DMS153 treated with DMSO at 0.1 percent for 48 hours (cell line): ENCODE results near the gene KLK7.
"Not testable (repeated sequence)": the region's sequence is repeated elsewhere in the genome, so short reads cannot be mapped to it uniquely, and the experiment has no call there.

Experiments used
- DNase-seq: peaks from one replicate; lab custom pipeline; 2025; ENCODE audit not compliant: unreplicated experiment; lab: John Stamatoyannopoulos, UW

KLK7 gene

DNA sequence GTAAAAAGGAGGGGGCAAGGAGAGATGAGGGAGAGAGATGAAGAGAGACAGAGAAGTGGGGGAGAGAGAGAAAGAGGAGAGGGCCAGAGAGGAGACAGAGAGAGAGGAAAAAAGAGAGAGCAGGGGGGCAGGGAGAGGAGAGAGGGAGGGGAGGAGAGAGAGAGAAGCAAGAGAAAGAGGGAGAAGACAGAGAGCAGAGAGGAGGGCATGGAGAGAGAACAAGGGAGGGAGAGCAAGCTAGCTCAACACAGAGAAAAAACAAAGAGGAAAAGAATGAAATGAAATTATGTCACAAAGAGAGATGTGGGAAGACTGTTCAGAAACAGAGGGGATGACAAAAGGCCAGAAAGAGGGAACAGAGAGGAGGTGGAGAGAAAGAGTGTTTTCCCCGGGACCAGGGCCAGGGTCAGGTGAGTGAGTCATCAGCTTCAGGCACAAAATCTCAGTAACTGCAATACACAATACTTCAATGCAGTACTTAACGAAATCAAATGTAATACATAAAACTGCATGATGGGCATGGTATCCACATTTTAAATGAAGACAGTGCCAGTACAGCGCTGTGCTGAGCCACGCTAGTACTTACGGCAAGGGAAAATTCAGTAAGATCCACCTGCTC, 4.8 kb downstream of the KLK7 start:
- no peak for DNase-seq

- DNase-seq: no peak
These were observed 6.1 kb downstream of the KLK7 start for GRCh38 chr19:50977626-50978025.

GRCh38 chr19:50975766-50976165, 8.0 kb downstream of the KLK7 start:
- no peak for DNase-seq

GRCh38 chr19:50974702-50975556, 8.8 kb downstream of the KLK7 start:
- DNase-seq: no peak

DNA sequence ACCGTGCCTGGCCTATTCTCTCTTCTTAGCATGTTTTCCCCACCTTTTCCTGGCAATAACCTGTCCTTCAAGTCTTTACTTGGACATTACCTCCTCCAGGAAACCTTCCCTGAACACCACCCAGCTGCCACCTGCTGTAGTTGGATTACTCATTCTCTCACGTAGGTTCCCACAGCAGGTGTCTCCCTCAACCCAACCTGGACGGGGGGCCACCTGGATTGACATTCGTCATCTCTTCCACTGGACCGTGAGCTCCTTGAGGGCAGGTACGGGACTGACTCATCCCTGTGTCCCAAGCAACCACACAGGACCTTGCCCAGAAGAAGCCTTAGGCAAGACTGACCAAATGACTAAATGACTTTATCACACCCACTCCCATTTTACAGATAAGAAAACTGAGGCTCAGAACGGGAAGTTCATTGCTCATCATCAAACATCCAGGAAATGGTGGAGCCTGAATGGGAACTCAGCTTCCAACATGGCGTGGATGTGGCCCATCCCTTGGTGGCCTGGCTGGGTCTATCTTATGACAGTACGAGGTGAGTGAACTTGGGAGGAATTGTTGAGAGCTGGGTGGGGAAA, 10.8 kb downstream of the KLK7 start:
- no peak for DNase-seq

- not testable (repeated sequence) for DNase-seq
These were observed 13.9 kb downstream of the KLK7 start for GRCh38 chr19:50969810-50970209.

DNA sequence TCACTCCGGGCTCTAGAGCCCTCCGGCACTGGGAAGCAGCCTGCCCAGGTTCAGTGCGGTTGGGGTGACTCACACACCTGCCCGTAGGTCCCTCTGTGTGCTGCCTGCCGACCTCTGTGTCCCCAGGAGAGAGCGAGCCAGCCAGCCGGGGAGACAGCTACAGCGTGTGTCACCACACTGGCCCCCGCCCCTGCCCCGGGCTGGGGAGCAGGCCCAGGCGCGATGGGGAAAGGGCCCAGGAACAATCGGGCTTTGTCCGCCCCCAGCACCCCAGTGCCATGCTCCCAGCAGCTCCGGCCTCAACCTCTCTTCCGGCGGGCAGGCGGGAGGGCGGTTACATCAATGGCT, 14.3 kb downstream of the KLK7 start, which contains the start of gene KLK6:
Gene KLK6 (minus strand): TSS at position 179 of the 348 bp plus-strand sequence. CDS start 1,487 bp downstream, outside the sequence.
- no peak for DNase-seq

- DNase-seq: no peak
These were observed 14.9 kb downstream of the KLK7 start for GRCh38 chr19:50968716-50969412.

GRCh38 chr19:50967929-50968715, 15.6 kb downstream of the KLK7 start:
- no peak for DNase-seq

DNA sequence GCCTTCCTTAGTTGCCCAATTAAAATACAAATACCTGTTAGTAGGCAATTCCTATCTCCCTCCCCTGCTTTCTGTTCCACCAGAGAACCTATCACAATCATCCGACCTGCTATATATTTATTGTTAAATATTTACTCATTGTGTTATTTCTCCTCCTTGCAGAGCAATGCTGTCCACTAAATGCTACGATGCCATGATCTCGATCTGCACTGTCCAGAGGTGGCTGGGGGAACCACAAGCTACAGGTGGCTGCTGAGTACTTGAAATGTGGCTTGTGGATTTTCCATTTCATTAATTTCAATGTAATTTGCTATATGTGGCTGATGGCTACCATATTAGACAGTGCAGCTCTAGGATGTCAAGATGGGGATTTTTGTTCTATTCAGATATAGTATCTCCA, 19.5 kb downstream of the KLK7 start:
- no peak for DNase-seq

- no peak for DNase-seq
These were observed 20.3 kb downstream of the KLK7 start for GRCh38 chr19:50963381-50963780.

DNA sequence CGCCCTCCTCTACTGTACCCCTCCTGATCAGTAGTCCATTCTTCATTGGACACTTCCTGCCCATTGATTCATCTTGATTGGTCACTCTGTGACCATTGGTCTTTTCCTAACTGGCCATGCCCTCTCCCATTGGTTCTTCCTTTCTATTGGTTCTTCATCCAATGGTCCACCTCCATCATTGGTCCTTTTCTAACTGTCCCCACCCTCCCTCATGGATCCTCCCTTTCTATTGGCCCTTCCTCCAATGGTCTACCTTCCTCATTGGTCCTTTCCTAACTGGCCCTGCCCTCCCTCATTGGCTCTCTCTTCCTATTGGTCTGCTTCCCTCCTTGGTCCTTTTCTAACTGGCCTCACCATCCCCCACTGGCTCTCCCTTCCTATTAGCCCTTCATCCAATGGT, 21.5 kb downstream of the KLK7 start:
- DNase-seq: no peak

GRCh38 chr19:50959731-50960500, 23.8 kb downstream of the KLK7 start:
- DNase-seq: no peak

GRCh38 chr19:50957587-50957986, 26.1 kb downstream of the KLK7 start:
- no peak for DNase-seq

DNA sequence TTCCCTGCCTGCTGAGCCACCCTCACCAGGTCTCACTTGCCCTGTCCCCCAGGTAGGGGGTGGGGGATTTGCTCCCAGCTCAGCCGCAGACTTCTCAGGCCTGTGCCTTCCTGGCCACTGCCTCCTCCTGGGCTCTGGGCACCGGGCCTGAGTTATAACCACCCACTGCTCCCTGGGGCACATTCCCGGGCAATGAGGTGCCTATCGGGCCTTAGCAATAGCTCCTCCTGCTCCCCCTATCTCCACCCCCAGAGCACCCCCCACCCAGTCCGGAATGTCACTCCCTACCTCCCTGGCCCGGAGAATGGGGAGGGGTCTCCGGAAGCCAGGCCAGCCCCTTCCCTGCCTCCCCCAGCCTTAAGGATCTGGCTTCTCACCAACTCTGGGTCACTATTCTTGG, 30.8 kb downstream of the KLK7 start, which contains the start of gene KLK5:
Gene KLK5 (minus strand): TSS at position 129 of the 400 bp plus-strand sequence. CDS start 381 bp downstream, outside the sequence.
- no peak for DNase-seq

- DNase-seq: no peak
These were observed 33.9 kb downstream of the KLK7 start for GRCh38 chr19:50949861-50950260.

- no peak for DNase-seq
These were observed 36.6 kb downstream of the KLK7 start for GRCh38 chr19:50947123-50947522.

DNA sequence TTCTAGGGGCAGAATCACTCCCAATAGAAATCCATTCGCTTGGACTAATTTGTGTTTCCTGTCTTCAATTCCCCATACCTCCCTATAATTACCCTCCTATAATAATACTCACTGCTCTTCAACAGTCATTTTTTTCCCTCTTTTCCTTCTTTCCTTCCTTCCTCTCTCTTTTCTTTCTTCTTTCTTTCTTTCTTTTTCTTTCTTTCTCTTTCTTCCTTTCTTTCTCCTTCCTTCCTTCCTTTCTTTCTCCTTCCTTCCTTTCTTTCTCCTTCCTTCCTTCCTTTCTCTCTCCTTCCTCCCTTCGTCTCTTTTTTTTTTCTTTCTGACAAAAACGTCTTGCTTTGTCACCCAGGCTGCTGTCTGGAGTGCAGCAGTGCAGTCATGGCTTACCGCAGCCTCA, 38.9 kb downstream of the KLK7 start:
- no peak for DNase-seq

- no peak for DNase-seq
These were observed 40.5 kb downstream of the KLK7 start for GRCh38 chr19:50943074-50943828.
